Measurements from ENCODE around the gene BCL7C.

BCL7C gene

DNA sequence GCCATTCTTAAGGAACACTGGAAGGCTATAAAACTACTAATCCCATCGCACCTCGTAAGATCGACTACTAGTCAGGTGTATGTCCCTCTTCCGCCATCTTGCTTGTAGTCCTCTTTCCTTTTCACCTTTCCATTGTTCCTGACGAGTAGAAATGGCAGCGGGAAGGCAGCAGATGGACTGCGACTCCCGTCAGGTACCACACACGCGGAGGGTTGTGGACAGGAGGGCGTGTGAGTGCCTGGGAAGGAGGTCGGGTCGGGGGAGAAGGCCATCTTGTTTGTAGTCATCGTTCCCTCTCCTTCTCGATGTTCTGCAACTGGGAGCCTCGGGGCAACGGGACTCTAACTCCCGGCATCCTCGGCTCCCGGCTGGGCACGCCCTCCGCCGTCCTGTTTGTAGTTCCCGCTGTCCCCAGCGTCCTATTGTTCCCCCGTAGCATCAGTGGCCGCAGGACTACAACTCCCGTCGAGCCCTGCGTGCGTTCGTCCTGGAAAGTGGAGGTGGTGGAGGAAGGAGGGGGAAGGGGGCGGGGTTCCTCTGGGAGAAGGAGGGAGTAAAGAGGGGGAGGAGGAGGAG is 29.2 kb upstream of the BCL7C start:
- peak; percentile 85 to 86 for DNase-seq (ENCODE audit: low read depth in 2 of 2)

DNA sequence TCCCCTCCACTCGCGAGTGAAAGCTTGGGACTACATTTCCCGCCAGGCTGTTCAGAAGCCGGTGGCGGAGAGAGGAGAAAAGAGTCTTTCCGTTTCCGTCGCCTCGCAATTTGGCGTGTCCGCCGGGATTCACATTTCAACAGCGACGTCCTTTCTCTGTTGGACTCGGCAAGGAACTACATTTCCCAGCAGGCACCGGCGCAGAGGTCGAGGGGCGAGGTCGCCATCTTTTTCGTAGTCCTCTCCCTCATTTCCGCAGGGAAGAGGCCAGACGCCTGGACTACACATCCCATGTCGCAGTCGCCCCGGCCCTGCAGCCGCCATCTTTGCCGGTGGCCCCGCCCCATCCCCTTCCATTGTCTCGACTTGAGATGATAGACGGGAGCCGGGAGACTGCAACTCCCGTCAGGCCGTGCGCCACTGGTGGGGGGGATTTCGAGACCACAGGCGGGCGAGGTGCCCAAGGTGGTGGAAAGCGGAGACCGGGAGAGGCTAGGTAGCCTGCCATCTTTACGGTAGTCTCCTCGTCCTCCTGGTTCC is 28.6 kb upstream of the BCL7C start:
- peak; percentile 98 to 99 for DNase-seq (ENCODE audit: low read depth in 2 of 2)

DNA sequence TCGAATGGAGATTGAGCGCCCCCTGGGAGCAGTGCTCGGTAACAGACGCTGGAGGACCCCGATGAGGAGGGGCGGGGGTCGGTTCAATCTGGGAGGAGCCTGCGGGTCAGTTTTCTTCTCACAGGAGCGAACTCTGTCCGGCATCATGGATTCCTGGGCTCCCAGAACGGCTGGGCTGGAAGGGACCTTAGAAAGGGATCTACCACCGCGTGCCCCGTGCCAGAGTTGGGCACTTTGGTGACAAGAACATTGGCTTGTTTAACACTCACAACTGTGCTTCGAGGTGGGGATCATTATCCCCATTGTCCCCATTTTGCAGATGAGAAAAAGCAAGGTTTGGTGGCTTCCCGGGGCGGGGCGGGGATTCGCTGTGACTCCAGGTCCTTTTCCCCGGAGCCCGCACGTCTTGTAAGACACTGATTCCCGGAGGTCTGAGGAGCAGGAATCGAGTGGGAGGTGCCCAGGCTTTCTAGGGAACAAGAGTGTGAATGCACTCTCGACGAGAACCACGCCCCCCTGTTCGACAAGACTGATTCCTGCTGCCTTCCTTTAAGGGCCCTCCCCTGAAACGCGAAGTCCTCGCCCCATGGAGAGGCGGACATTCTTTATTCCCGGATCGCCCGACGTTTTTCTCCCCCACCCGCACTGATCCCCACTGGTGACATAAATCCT is 28.0 kb upstream of the BCL7C start:
- peak; percentile 71 to 81 for DNase-seq (ENCODE audit: low read depth in 2 of 2)

GRCh38 chr16:30921459-30921747 is 27.5 kb upstream of the BCL7C start:
- DNase-seq (ENCODE audit: low read depth in 2 of 2): no peak

GRCh38 chr16:30920891-30921290 is 27.0 kb upstream of the BCL7C start:
- no peak for DNase-seq (ENCODE audit: low read depth in 2 of 2)

GRCh38 chr16:30918614-30919013 is 24.7 kb upstream of the BCL7C start:
- no peak for DNase-seq (ENCODE audit: low read depth in 2 of 2)

- DNase-seq (ENCODE audit: low read depth in 2 of 2): no peak
Measured at GRCh38 chr16:30914830-30915229, 21.0 kb upstream of the BCL7C start.

GRCh38 chr16:30912794-30913412 is 19.0 kb upstream of the BCL7C start:
- DNase-seq (ENCODE audit: low read depth in 2 of 2): no peak

GRCh38 chr16:30910427-30911029 is 16.7 kb upstream of the BCL7C start:
- no peak for DNase-seq (ENCODE audit: low read depth in 2 of 2)

GRCh38 chr16:30907064-30907463 is 13.2 kb upstream of the BCL7C start:
- DNase-seq (ENCODE audit: low read depth in 2 of 2): no peak

DNA sequence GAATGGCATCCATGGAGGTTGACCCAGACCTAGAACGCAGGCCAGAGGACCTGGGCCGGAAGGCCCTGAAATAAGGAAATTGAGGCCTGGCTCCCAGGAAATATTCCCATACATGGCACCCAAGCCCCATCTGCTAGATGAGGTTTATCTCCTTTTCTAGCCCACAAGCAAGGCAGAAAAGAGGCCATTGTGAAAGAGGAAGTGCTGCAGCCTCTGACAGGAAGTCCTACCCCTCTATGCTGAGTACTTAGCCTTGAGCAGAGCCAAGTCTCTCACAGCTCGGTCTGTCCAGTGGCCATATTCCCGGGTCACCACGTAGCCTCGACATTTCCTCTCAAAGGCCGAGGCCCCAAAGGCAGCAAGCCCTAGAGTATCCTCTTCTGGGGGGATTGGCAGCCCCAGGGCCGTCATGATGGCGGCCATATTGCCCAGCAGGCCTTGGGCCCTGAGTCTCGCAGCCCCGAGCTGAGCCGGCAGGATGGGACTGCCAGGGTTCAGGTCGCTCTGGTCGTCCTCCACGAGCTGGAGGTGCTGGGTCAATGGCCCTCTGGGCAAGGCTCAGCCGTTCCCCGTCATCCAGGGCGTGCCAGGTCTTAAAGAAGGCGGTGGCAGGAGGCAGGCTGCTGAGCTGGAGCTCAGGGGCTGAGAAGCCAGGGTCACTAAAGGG is 10.4 kb upstream of the BCL7C start:
- DNase-seq (ENCODE audit: low read depth in 2 of 2): no peak

DNA sequence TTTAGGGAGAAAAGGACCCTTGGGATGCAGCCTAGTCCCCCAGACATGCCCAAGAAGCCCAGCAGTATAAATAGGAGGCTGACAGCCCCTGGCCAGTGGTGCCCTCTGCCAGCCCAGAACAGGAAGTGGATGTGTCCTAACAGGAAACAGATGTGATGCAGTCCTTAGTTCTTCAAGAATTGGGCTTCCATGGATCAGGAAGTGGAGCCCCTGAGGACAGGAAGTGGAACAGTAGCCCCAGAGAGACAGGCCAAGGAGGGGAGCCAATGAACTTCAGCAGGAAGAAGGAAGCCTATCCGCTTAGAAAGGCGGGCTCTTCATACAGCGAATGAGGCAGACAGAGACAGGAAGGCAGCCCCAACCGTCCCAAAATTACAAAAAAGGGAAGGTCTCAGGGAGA is 9.7 kb upstream of the BCL7C start:
- DNase-seq (ENCODE audit: low read depth in 2 of 2): no peak

DNA sequence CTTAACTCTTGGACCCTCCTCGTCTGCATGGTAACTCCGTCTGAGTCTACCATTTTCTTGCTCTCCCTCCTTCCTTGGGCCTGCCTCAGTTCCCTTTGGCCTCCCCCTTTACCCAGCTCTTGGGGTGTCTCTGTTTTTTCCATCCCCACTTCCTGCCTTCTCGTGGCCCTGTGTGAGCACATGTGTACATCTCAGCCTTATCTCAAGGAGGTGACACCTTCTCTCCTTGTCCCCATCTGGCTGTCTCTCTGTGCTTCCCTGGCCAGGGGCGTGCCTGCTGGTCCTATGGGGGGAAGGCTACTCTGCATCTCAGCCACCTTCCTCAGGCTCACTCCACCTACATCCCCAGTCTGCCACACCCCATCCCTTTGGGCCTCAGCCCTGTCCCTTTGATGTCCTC is 9.1 kb upstream of the BCL7C start:
- DNase-seq (ENCODE audit: low read depth in 2 of 2): no peak

- DNase-seq (ENCODE audit: low read depth in 2 of 2): peak; percentile 29
Measured at GRCh38 chr16:30902029-30902972, 8.4 kb upstream of the BCL7C start.

DNA sequence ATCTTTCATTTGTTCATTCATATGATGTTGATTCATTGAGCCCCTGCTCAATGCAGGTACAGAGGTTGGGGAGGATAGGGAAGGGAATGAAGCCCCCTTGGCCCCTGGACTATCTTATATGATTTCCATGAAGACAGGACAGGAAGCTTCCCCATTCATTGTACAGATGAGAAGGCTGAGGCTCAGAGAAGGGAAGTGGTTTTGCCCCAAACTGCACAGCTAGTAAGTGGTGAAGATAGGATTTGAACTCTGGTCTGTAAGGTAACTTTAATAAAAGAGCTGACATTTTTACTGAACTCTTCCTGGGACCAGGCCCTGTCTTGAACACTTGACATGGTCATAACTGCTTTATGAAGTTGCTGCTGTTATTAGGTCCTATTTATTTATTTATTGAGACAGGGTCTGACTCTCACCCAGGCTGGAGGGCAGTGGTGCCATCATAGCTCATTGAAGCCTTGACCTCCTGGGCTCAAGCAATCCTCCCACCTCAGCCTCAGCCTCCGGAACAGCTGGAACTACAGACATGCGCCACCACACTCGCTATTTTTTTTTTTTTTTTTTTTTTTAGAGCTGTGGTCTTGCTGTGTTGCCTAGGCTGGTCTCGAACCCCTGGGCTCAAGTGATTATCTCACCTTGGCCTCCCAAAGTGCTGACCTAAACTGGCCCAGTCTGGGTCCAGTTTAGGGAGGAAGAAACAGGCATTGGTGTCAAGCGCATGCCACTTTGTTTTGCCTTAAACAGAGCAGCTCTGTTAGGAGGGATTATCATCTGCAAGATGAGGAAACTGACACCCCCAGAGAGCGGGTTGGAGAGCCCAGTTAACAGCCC is 7.5 kb upstream of the BCL7C start:
- no peak for DNase-seq (ENCODE audit: low read depth in 2 of 2)

- DNase-seq (ENCODE audit: low read depth in 2 of 2): no peak
Measured at GRCh38 chr16:30900588-30900987, 6.7 kb upstream of the BCL7C start.

GRCh38 chr16:30899794-30900193 is 5.9 kb upstream of the BCL7C start:
- no peak for DNase-seq (ENCODE audit: low read depth in 2 of 2)

- DNase-seq (ENCODE audit: low read depth in 2 of 2): peak; percentile 58 to 62
Measured at GRCh38 chr16:30896889-30897733, 3.2 kb upstream of the BCL7C start.

DNA sequence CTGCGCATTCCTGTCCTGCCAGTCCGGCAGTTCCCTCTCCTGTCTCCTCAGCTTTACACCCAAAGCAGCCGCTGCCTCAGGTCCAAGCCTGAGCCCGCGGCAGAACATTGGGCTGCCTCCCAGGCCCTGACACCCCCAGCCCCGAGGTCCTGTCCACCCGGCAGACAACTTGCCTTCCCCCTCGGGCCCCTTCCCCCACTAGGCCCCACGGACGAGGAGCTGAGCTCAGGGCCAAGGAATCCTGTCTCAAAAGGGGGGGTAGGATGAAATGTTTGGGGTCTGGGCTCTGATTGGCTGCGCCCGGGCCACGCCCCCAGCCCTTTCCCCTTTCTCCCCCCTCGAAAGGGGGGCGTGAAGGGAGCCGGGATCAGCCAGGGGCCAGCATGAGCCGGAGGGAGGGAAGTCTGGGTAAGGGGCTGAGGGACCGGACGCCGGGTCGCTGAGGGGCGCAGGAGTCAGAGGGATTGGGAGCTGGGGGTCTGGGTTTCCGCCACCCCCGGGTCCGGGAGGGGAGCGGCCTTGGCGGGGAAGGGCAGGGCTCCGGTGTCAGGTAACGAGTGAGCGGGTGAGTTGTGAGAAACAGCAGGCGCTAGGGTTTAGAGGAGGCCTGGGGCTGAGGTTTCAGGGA is 2.5 kb upstream of the BCL7C start, which contains the start of gene CTF1:
CTF1 (plus strand) TSS at position 354 of the 628 bp plus-strand sequence; CDS start at position 384, 30 bp downstream.
- no peak for DNase-seq (ENCODE audit: low read depth in 2 of 2)
